ENCODE measurements around the gene B3GNT7. TPM values are rescaled to one million over a fixed set of nuclear protein-coding genes. Genes with fewer than 3 reads are reported as not detected.

Gene B3GNT7
- total and polyA plus RNA-seq, 2 experiments from 2014 or later: 44.2 to 89.4 TPM

DNA sequence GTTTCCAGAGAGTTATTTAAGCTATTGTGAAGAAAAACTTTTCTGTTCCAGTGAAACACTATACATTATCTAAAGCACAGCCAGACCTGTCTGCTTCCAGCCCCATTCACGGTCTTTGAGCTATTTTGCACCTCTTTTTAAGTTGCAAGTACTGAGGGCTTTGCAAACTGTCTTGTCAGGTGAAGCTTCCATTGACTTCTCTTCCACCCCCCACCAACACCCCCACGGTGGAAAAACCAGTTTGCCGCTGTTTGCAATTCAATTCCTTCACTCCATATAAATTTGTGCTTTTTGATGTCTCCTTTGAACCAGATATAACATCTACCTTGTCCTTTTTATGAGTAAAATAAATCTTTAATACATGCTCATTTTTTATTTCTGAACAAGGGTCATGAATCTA, 15.7 kb downstream of the B3GNT7 start:
- Histone ChIP-seq H3K4me3 (peak overlapping the region; percentile 55), H2AFZ (no peak overlapping the region), H3K4me2 (peak overlapping the region; percentile 83), H4K20me1 (replicated peaks; ENCODE audit: insufficient read depth) (no peaks in the 10 kb centered on the region), H3K27me3 (ENCODE audit: insufficient read depth) (no peaks in the 10 kb centered on the region), H3F3A (replicated peaks; ENCODE audit: low read depth) (peaks cover 10% of the 10 kb centered on the region; the same call in 1 of the 2 replicates), H3K79me2 (replicated peaks; ENCODE audit: insufficient read depth) (no peaks in the 10 kb centered on the region), H3K9me2 (ENCODE audit: insufficient read depth) (no peaks in the 10 kb centered on the region), H3K27ac (ENCODE audit: low read depth) (peak overlapping the region; percentile 95), H3K4me1 (ENCODE audit: insufficient read depth) (peaks cover 37% of the 10 kb centered on the region), H3K36me3 (ENCODE audit: insufficient read depth) (no peaks in the 10 kb centered on the region)
- TF ChIP-seq, protein P1, sequence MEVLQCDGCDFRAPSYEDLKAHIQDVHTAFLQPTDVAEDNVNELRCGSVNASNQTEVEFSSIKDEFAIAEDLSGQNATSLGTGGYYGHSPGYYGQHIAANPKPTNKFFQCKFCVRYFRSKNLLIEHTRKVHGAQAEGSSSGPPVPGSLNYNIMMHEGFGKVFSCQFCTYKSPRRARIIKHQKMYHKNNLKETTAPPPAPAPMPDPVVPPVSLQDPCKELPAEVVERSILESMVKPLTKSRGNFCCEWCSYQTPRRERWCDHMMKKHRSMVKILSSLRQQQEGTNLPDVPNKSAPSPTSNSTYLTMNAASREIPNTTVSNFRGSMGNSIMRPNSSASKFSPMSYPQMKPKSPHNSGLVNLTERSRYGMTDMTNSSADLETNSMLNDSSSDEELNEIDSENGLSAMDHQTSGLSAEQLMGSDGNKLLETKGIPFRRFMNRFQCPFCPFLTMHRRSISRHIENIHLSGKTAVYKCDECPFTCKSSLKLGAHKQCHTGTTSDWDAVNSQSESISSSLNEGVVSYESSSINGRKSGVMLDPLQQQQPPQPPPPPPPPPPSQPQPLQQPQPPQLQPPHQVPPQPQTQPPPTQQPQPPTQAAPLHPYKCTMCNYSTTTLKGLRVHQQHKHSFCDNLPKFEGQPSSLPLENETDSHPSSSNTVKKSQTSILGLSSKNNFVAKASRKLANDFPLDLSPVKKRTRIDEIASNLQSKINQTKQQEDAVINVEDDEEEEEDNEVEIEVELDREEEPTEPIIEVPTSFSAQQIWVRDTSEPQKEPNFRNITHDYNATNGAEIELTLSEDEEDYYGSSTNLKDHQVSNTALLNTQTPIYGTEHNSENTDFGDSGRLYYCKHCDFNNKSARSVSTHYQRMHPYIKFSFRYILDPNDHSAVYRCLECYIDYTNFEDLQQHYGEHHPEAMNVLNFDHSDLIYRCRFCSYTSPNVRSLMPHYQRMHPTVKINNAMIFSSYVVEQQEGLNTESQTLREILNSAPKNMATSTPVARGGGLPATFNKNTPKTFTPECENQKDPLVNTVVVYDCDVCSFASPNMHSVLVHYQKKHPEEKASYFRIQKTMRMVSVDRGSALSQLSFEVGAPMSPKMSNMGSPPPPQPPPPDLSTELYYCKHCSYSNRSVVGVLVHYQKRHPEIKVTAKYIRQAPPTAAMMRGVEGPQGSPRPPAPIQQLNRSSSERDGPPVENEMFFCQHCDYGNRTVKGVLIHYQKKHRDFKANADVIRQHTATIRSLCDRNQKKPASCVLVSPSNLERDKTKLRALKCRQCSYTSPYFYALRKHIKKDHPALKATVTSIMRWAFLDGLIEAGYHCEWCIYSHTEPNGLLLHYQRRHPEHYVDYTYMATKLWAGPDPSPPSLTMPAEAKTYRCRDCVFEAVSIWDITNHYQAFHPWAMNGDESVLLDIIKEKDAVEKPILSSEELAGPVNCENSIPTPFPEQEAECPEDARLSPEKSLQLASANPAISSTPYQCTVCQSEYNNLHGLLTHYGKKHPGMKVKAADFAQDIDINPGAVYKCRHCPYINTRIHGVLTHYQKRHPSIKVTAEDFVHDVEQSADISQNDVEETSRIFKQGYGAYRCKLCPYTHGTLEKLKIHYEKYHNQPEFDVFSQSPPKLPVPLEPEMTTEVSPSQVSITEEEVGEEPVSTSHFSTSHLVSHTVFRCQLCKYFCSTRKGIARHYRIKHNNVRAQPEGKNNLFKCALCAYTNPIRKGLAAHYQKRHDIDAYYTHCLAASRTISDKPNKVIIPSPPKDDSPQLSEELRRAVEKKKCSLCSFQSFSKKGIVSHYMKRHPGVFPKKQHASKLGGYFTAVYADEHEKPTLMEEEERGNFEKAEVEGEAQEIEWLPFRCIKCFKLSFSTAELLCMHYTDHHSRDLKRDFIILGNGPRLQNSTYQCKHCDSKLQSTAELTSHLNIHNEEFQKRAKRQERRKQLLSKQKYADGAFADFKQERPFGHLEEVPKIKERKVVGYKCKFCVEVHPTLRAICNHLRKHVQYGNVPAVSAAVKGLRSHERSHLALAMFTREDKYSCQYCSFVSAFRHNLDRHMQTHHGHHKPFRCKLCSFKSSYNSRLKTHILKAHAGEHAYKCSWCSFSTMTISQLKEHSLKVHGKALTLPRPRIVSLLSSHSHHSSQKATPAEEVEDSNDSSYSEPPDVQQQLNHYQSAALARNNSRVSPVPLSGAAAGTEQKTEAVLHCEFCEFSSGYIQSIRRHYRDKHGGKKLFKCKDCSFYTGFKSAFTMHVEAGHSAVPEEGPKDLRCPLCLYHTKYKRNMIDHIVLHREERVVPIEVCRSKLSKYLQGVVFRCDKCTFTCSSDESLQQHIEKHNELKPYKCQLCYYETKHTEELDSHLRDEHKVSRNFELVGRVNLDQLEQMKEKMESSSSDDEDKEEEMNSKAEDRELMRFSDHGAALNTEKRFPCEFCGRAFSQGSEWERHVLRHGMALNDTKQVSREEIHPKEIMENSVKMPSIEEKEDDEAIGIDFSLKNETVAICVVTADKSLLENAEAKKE (CRISPR knock-in tag; IDR thresholded peaks at IDR 0.05): no peak
- no peak for TF ChIP-seq ZNF114 (CRISPR knock-in tag; IDR thresholded peaks at IDR 0.05)
- TF ChIP-seq, protein P2, sequence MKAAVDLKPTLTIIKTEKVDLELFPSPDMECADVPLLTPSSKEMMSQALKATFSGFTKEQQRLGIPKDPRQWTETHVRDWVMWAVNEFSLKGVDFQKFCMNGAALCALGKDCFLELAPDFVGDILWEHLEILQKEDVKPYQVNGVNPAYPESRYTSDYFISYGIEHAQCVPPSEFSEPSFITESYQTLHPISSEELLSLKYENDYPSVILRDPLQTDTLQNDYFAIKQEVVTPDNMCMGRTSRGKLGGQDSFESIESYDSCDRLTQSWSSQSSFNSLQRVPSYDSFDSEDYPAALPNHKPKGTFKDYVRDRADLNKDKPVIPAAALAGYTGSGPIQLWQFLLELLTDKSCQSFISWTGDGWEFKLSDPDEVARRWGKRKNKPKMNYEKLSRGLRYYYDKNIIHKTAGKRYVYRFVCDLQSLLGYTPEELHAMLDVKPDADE (IDR thresholded peaks at IDR 0.05): no peak
- TF ChIP-seq JUNB (IDR thresholded peaks at IDR 0.05; ENCODE audit: unreplicated experiment): no peak
- TF ChIP-seq, protein P3, sequence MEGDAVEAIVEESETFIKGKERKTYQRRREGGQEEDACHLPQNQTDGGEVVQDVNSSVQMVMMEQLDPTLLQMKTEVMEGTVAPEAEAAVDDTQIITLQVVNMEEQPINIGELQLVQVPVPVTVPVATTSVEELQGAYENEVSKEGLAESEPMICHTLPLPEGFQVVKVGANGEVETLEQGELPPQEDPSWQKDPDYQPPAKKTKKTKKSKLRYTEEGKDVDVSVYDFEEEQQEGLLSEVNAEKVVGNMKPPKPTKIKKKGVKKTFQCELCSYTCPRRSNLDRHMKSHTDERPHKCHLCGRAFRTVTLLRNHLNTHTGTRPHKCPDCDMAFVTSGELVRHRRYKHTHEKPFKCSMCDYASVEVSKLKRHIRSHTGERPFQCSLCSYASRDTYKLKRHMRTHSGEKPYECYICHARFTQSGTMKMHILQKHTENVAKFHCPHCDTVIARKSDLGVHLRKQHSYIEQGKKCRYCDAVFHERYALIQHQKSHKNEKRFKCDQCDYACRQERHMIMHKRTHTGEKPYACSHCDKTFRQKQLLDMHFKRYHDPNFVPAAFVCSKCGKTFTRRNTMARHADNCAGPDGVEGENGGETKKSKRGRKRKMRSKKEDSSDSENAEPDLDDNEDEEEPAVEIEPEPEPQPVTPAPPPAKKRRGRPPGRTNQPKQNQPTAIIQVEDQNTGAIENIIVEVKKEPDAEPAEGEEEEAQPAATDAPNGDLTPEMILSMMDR (conservative IDR thresholded peaks at IDR 0.05; ENCODE audit: low read depth in 2 of 2): no peak
- TF ChIP-seq NANOG (IDR thresholded peaks at IDR 0.05; ENCODE audit: borderline replicate concordance): peak; percentile 44; the same call in 1 of the 2 replicates
- ATAC-seq: peak; percentile 2; the same call in 2 of the 3 replicates
- Mint-ChIP-seq H3K36me3 (ENCODE audit: low read depth) (peaks cover 29% of the 10 kb centered on the region), H3K27ac (peak overlapping the region; percentile 99), H3K4me1 (peaks cover 48% of the 10 kb centered on the region), H3K27me3 (ENCODE audit: insufficient read depth, low read depth, poor library complexity) (peaks cover 16% of the 10 kb centered on the region), H3K9me3 (peaks cover 27% of the 10 kb centered on the region), H3K4me3 (peak overlapping the region; percentile 70)
- DNase-seq (ENCODE audit: low spot score): peak; percentile 43
